Measurements from ENCODE around the gene MIPEP.

MIPEP gene

GRCh38 chr13:23919006-23919405 lies 29.8 kb upstream of the MIPEP start:
- DNase-seq (ENCODE audit: low spot score): no peak
- no peak for TF ChIP-seq CTCF (IDR thresholded peaks at IDR 0.05; ENCODE audit: extremely low read depth, missing control alignments)

GRCh38 chr13:23918208-23918607 lies 29.0 kb upstream of the MIPEP start:
- no peak for DNase-seq (ENCODE audit: low spot score)
- no peak for TF ChIP-seq CTCF (IDR thresholded peaks at IDR 0.05; ENCODE audit: extremely low read depth, missing control alignments)

GRCh38 chr13:23915308-23915707 lies 26.1 kb upstream of the MIPEP start:
- TF ChIP-seq CTCF (IDR thresholded peaks at IDR 0.05; ENCODE audit: extremely low read depth, missing control alignments): no peak
- no peak for DNase-seq (ENCODE audit: low spot score)

- no peak for TF ChIP-seq CTCF (IDR thresholded peaks at IDR 0.05; ENCODE audit: extremely low read depth, missing control alignments)
- DNase-seq (ENCODE audit: low spot score): no peak
Measured at GRCh38 chr13:23912469-23912868, 23.3 kb upstream of the MIPEP start.

GRCh38 chr13:23909606-23910005 lies 20.4 kb upstream of the MIPEP start:
- TF ChIP-seq CTCF (IDR thresholded peaks at IDR 0.05; ENCODE audit: extremely low read depth, missing control alignments): no peak
- no peak for DNase-seq (ENCODE audit: low spot score)

- TF ChIP-seq CTCF (IDR thresholded peaks at IDR 0.05; ENCODE audit: extremely low read depth, missing control alignments): no peak
- DNase-seq (ENCODE audit: low spot score): no peak
Measured at GRCh38 chr13:23905766-23906165, 16.6 kb upstream of the MIPEP start.

- TF ChIP-seq CTCF (IDR thresholded peaks at IDR 0.05; ENCODE audit: extremely low read depth, missing control alignments): no peak
- DNase-seq (ENCODE audit: low spot score): no peak
Measured at GRCh38 chr13:23903906-23904280, 14.7 kb upstream of the MIPEP start.
